KG1 (cell line): ENCODE data around the gene GCM1.

ENCODE experiments used
- DNase-seq: peaks from one replicate; lab custom pipeline; 2025; lab: John Stamatoyannopoulos, UW

GCM1 gene

GRCh38 chr6:53107091-53107490, 41.5 kb downstream of the GCM1 start:
- no peak for DNase-seq

GRCh38 chr6:53104916-53105315, 43.7 kb downstream of the GCM1 start:
- DNase-seq, result no peak

GRCh38 chr6:53103993-53104675, 44.5 kb downstream of the GCM1 start:
- no peak for DNase-seq

- DNase-seq, result no peak
Observed at GRCh38 chr6:53101006-53101405, 47.6 kb downstream of the GCM1 start.

GRCh38 chr6:53100561-53100960, 48.1 kb downstream of the GCM1 start:
- DNase-seq, result no peak

GRCh38 chr6:53095716-53096115, 52.9 kb downstream of the GCM1 start:
- DNase-seq, result no peak

GRCh38 chr6:53095270-53095669, 53.4 kb downstream of the GCM1 start:
- no peak for DNase-seq

- no peak for DNase-seq
Observed at GRCh38 chr6:53090576-53090975, 58.1 kb downstream of the GCM1 start.

GRCh38 chr6:53089948-53090347, 58.7 kb downstream of the GCM1 start:
- DNase-seq, result no peak

GRCh38 chr6:53086302-53086701, 62.3 kb downstream of the GCM1 start:
- DNase-seq, result no peak

- no peak for DNase-seq
Observed at GRCh38 chr6:53080813-53081212, 67.8 kb downstream of the GCM1 start.
